K562 (cell line): ENCODE results near the gene DTNBP1. TPM values are rescaled to one million over a fixed set of nuclear protein-coding genes. Genes with fewer than 3 reads are reported as not detected.

Experiments used
- ARID2 ChIP-seq: fragments of 450-650 bp; IDR thresholded peaks from 2 replicates; pipeline ENCODE4 v1.6.1; 2017; ENCODE audit warnings: antibody characterized with exemption, mild to moderate bottlenecking
- BCOR ChIP-seq: fragments of 450-650 bp; IDR thresholded peaks from 2 replicates; pipeline ENCODE4 v1.6.1; 2016
- CBFA2T2 ChIP-seq: fragments of 450-650 bp; conservative IDR thresholded peaks from 2 replicates; pipeline ENCODE4 v1.6.1; 2017; ENCODE audit warnings: mild to moderate bottlenecking
- CREB1 ChIP-seq, 2 experiments: sonication (generic) in 1 of 2; formaldehyde crosslinking in 1 of 2; IDR thresholded peaks; 2 replicates each; pipeline versions ENCODE4 v1.6.1 to v1.8.0; 2012 to 2022; ENCODE audit warnings: inconsistent platforms in 1 of 2, mild to moderate bottlenecking in 1 of 2, missing genetic modification reagents in 1 of 2, moderate library complexity in 1 of 2
- ESRRA ChIP-seq: fragments of 450-650 bp; IDR thresholded peaks from 2 replicates; pipeline ENCODE4 v1.6.1; 2014; ENCODE audit warnings: low read depth, mild to moderate bottlenecking, moderate library complexity, borderline replicate concordance
- GABPA ChIP-seq: fragments of 200-800 bp; sonication (Bioruptor generic); conservative IDR thresholded peaks from 2 replicates; pipeline ENCODE4 v1.6.1; 2016; ENCODE audit warnings: low read depth, missing genetic modification characterization, missing compliant biosample characterization
- HDAC1 ChIP-seq, 2 experiments: fragments of 450-650 bp; IDR thresholded peaks; 2 replicates each; pipeline ENCODE4 v1.6.1; 2016 to 2017; ENCODE audit warnings: inconsistent platforms in 1 of 2, mild to moderate bottlenecking in 1 of 2, moderate library complexity in 1 of 2
- HNRNPK ChIP-seq: fragments of 200-400 bp; formaldehyde crosslinking; IDR thresholded peaks from one replicate; pipeline ENCODE4 v1.6.1; 2018; ENCODE audit warnings: mild to moderate bottlenecking, low read depth, low read length; ENCODE audit not compliant: poor library complexity, severe bottlenecking
- HNRNPL ChIP-seq: fragments of 200-400 bp; formaldehyde crosslinking; IDR thresholded peaks from 2 replicates; pipeline ENCODE4 v1.6.1; 2017; ENCODE audit warnings: low read depth, mild to moderate bottlenecking, low read length
- JUND ChIP-seq, 2 experiments: IDR thresholded peaks; 2 replicates in 1 of 2; 3 replicates in 1 of 2; pipeline ENCODE4 v1.6.1; 2011; ENCODE audit warnings: borderline replicate concordance in 2 of 2, low read depth in 2 of 2, low read length in 2 of 2, improper control_type of control experiment in 1 of 2, missing biosample characterization in 1 of 2, missing genetic modification characterization in 1 of 2, missing genetic modification reagents in 1 of 2
- NFXL1 ChIP-seq: fragments of 450-650 bp; formaldehyde crosslinking; IDR thresholded peaks from 2 replicates; pipeline ENCODE4 v1.4.0; 2021; ENCODE audit warnings: mild to moderate bottlenecking
- PBX2 ChIP-seq, 2 experiments: IDR thresholded peaks in 1 of 2; conservative IDR thresholded peaks in 1 of 2; 2 replicates each; pipeline ENCODE4 v1.6.1; 2016; ENCODE audit warnings: low read depth in 2 of 2, mild to moderate bottlenecking in 1 of 2, missing compliant biosample characterization in 1 of 2, missing genetic modification characterization in 1 of 2, moderate library complexity in 1 of 2
- PURB ChIP-seq: sonication (generic); formaldehyde crosslinking; IDR thresholded peaks from 2 replicates; pipeline ENCODE4 v1.9.0; 2021; ENCODE audit warnings: low read depth, mild to moderate bottlenecking, missing genetic modification reagents
- SMARCA4 ChIP-seq: fragments of 450-650 bp; IDR thresholded peaks from 2 replicates; pipeline ENCODE4 v1.6.1; 2016
- TEAD2 ChIP-seq: fragments of 450-650 bp; IDR thresholded peaks from 2 replicates; pipeline ENCODE4 v1.6.1; 2016; ENCODE audit warnings: missing genetic modification characterization, control low read depth, missing compliant biosample characterization
- TFAP4 ChIP-seq: sonication (generic); formaldehyde crosslinking; IDR thresholded peaks from 2 replicates; pipeline ENCODE4 v1.8.0; 2022; ENCODE audit warnings: missing genetic modification reagents, mild to moderate bottlenecking, moderate library complexity, borderline replicate concordance
- ZFP91 ChIP-seq: sonication (generic); formaldehyde crosslinking; IDR thresholded peaks from 2 replicates; pipeline ENCODE4 v1.8.0; 2022; ENCODE audit warnings: mild to moderate bottlenecking, missing genetic modification reagents
- ZKSCAN8 ChIP-seq: fragments of 200-800 bp; sonication (Bioruptor generic); IDR thresholded peaks from 2 replicates; pipeline ENCODE4 v1.6.1; 2016; ENCODE audit warnings: missing genetic modification characterization, missing compliant biosample characterization
- ZNF197 ChIP-seq: fragments of 200-800 bp; sonication (Bioruptor generic); IDR thresholded peaks from 2 replicates; pipeline ENCODE4 v1.6.1; 2016; ENCODE audit warnings: low read depth, missing genetic modification characterization, missing compliant biosample characterization
- ZNF253 ChIP-seq: fragments of 250-450 bp; sonication (Bioruptor Pico); conservative IDR thresholded peaks from 2 replicates; pipeline ENCODE4 v1.6.1; 2021; ENCODE audit warnings: mild to moderate bottlenecking
- ZNF586 ChIP-seq: fragments of 450-650 bp; formaldehyde crosslinking; conservative IDR thresholded peaks from 2 replicates; pipeline ENCODE4 v1.4.0; 2020; ENCODE audit warnings: mild to moderate bottlenecking, moderate library complexity
- polyA plus RNA-seq, 8 experiments: library from polyadenylated mRNA; depleted of rRNA in 4 of 8; stranded (reverse) in 5 of 8; unstranded in 3 of 8; fragments of >200 nt; fragmentation: Nextera tagmentation in 2 of 8; fragmentation: Illumina TruSeq in 1 of 8; extraction: Ambion mirVana in 2 of 8; extraction: Trizol in 1 of 8; gene quantifications; 2 replicates each; pipeline versions ENCODE4 v1.2.1 to v1.2.3, GENCODE V29; 2011 to 2014; ENCODE audit warnings: inconsistent platforms in 1 of 8, missing spikeins in 1 of 8
- total RNA-seq, 7 experiments: library from RNA; depleted of rRNA in 6 of 7; stranded (reverse); fragments of >200 nt in 6 of 7; fragmentation: Illumina TruSeq in 2 of 7; extraction: Trizol in 2 of 7; gene quantifications; 2 replicates each; pipeline versions ENCODE4 v1.2.1 to v1.2.3, GENCODE V29; 2011 to 2021; ENCODE audit warnings: low replicate concordance in 1 of 7
- TF ChIP-seq, protein P1 (sequence below): sonication (generic); formaldehyde crosslinking; IDR thresholded peaks from 2 replicates; pipeline ENCODE4 v1.5.0; 2020; ENCODE audit warnings: missing genetic modification reagents

The DTNBP1 gene
- total and polyA plus RNA-seq, 9 of the 15 experiments (the other 6 are each of a cell fraction or from before 2014, with no cell fraction given): 16.7 to 54.5 (median 21.4) TPM

DNA sequence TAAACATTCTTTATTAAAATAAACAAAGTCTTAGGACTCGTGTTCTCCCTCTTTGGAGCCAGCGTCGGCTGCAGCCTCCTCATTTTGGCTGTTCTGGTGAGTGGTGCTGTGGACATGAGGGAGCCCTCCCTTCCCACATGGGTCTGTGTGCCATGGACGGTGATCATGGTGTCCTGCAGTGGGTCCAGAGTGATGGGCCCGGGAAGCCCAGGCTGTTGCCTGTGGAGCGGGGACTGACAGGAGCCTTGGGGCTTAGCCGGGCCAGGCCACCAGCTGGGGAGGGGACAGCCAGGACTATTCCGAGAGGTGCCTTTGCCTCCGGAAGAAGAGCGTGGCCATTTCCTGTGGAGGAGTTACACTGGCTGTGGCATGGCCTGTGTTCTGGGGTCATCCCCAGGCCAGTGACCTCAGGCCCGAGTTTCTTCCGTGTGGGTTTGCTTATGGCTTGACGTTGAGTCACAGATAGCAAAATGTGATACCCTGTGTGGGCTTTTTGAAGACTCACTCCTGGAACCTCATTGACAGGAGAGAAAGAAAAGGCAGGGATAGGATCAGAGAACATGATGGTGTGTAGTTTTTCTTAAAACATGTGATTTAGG lies 153.4 kb downstream of the DTNBP1 start (continued):
- peak; percentile 89 for TF ChIP-seq NFXL1 (CRISPR knock-in tag)
- TF ChIP-seq HNRNPL: no peak
- TF ChIP-seq TEAD2: no peak
- TF ChIP-seq CREB1 (IDR thresholded peaks at IDR 0.05): peak; percentile 55; the same call in 1 of the 2 replicates
- no peak for TF ChIP-seq CREB1 (CRISPR knock-in tag; IDR thresholded peaks at IDR 0.05)
- no peak for TF ChIP-seq ZNF253 (CRISPR knock-in tag)
- no peak for TF ChIP-seq ARID2
- TF ChIP-seq PURB: no peak
- no peak for TF ChIP-seq HNRNPK
- TF ChIP-seq BCOR: no peak
- TF ChIP-seq ZKSCAN8 (CRISPR knock-in tag): peak; percentile 75
- TF ChIP-seq TFAP4 (CRISPR knock-in tag): peak; percentile 94
- TF ChIP-seq GABPA (tag): peak; percentile 90
- peak; percentile 67; the same call in 1 of the 2 replicates for TF ChIP-seq ESRRA
- TF ChIP-seq ZFP91 (CRISPR knock-in tag): no peak
- peak; percentile 96 for TF ChIP-seq JUND (IDR thresholded peaks at IDR 0.05; ENCODE audit: borderline replicate concordance, low read depth, low read length)
- peak; percentile 95; the same call in 2 of the 3 replicates for TF ChIP-seq JUND (tag; IDR thresholded peaks at IDR 0.05; ENCODE audit: borderline replicate concordance, low read depth, low read length)
- TF ChIP-seq SMARCA4: peak; percentile 91
- TF ChIP-seq PBX2 (CRISPR knock-in tag; IDR thresholded peaks at IDR 0.05; ENCODE audit: low read depth): no peak
- TF ChIP-seq PBX2 (tag; conservative IDR thresholded peaks at IDR 0.05; ENCODE audit: low read depth): no peak
- TF ChIP-seq, protein P1, sequence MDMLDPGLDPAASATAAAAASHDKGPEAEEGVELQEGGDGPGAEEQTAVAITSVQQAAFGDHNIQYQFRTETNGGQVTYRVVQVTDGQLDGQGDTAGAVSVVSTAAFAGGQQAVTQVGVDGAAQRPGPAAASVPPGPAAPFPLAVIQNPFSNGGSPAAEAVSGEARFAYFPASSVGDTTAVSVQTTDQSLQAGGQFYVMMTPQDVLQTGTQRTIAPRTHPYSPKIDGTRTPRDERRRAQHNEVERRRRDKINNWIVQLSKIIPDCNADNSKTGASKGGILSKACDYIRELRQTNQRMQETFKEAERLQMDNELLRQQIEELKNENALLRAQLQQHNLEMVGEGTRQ (CRISPR knock-in tag): no peak
- TF ChIP-seq CBFA2T2: 0 out of 2 replicates have a peak, but pooled peaks have one; percentile 26
- peak in 1 of 2 experiments; percentile 62; a peak in 1 of 4 replicates for TF ChIP-seq HDAC1 (IDR thresholded peaks at IDR 0.05)
- TF ChIP-seq ZNF586: no peak
- peak; percentile 72; the same call in 1 of the 2 replicates for TF ChIP-seq ZNF197
